ENCODE measurements around the gene LIPM. TPM values are rescaled to one million over a fixed set of nuclear protein-coding genes. Genes with fewer than 3 reads are reported as not detected.

Gene LIPM
- total RNA-seq, 1 donor from 2014 or later, result not detected

- Mint-ChIP-seq H3K4me3 (ENCODE audit: unreplicated experiment) (no peak overlapping the region), H3K36me3 (ENCODE audit: unreplicated experiment) (no peaks in the 10 kb centered on the region), H3K4me1 (ENCODE audit: unreplicated experiment) (peaks cover 8% of the 10 kb centered on the region), H3K9me3 (ENCODE audit: unreplicated experiment) (no peaks in the 10 kb centered on the region), H3K27ac (ENCODE audit: unreplicated experiment) (no peak overlapping the region), H3K27me3 (ENCODE audit: unreplicated experiment) (peaks cover 20% of the 10 kb centered on the region)
- TF ChIP-seq CTCF (IDR thresholded peaks at IDR 0.05), result no peak
- no peak for DNase-seq (ENCODE audit: extremely low spot score, unreplicated experiment)
These were observed 39.0 kb downstream of the LIPM start for GRCh38 chr10:88841316-88842111.

GRCh38 chr10:88843171-88843570 lies 40.6 kb downstream of the LIPM start:
- Mint-ChIP-seq H3K36me3 (ENCODE audit: unreplicated experiment) (no peaks in the 10 kb centered on the region), H3K4me3 (ENCODE audit: unreplicated experiment) (no peak overlapping the region), H3K4me1 (ENCODE audit: unreplicated experiment) (peaks cover 8% of the 10 kb centered on the region), H3K27me3 (ENCODE audit: unreplicated experiment) (peaks cover 20% of the 10 kb centered on the region), H3K27ac (ENCODE audit: unreplicated experiment) (no peak overlapping the region), H3K9me3 (ENCODE audit: unreplicated experiment) (no peaks in the 10 kb centered on the region)
- TF ChIP-seq CTCF (IDR thresholded peaks at IDR 0.05), result no peak
- DNase-seq (ENCODE audit: extremely low spot score, unreplicated experiment), result no peak

- TF ChIP-seq CTCF (IDR thresholded peaks at IDR 0.05), result no peak
- H3K4me3 Mint-ChIP-seq (ENCODE audit: unreplicated experiment), result no peak overlapping the region
- no peak for DNase-seq (ENCODE audit: extremely low spot score, unreplicated experiment)
- H3K4me1 Mint-ChIP-seq (ENCODE audit: unreplicated experiment), result peaks cover 8% of the 10 kb centered on the region
- peaks cover 15% of the 10 kb centered on the region for H3K27me3 Mint-ChIP-seq (ENCODE audit: unreplicated experiment)
- no peaks in the 10 kb centered on the region for H3K9me3 Mint-ChIP-seq (ENCODE audit: unreplicated experiment)
- no peaks in the 10 kb centered on the region for H3K36me3 Mint-ChIP-seq (ENCODE audit: unreplicated experiment)
- no peak overlapping the region for H3K27ac Mint-ChIP-seq (ENCODE audit: unreplicated experiment)
These were observed 46.0 kb downstream of the LIPM start for GRCh38 chr10:88848499-88848898.

- Mint-ChIP-seq H3K4me3 (ENCODE audit: unreplicated experiment) (no peak overlapping the region), H3K27me3 (ENCODE audit: unreplicated experiment) (peaks cover 9% of the 10 kb centered on the region), H3K36me3 (ENCODE audit: unreplicated experiment) (no peaks in the 10 kb centered on the region), H3K4me1 (ENCODE audit: unreplicated experiment) (peaks cover 8% of the 10 kb centered on the region), H3K9me3 (ENCODE audit: unreplicated experiment) (no peaks in the 10 kb centered on the region), H3K27ac (ENCODE audit: unreplicated experiment) (no peak overlapping the region)
- TF ChIP-seq CTCF (IDR thresholded peaks at IDR 0.05), result no peak
- no peak for DNase-seq (ENCODE audit: extremely low spot score, unreplicated experiment)
These were observed 46.7 kb downstream of the LIPM start for GRCh38 chr10:88849234-88849633.

GRCh38 chr10:88850712-88851111 lies 48.2 kb downstream of the LIPM start:
- Mint-ChIP-seq H3K27ac (ENCODE audit: unreplicated experiment) (no peak overlapping the region), H3K4me1 (ENCODE audit: unreplicated experiment) (peaks cover 8% of the 10 kb centered on the region), H3K27me3 (ENCODE audit: unreplicated experiment) (no peaks in the 10 kb centered on the region), H3K36me3 (ENCODE audit: unreplicated experiment) (no peaks in the 10 kb centered on the region), H3K4me3 (ENCODE audit: unreplicated experiment) (no peak overlapping the region), H3K9me3 (ENCODE audit: unreplicated experiment) (no peaks in the 10 kb centered on the region)
- TF ChIP-seq CTCF (IDR thresholded peaks at IDR 0.05), result no peak
- no peak for DNase-seq (ENCODE audit: extremely low spot score, unreplicated experiment)

Measured in osteocyte (in vitro differentiated cells).